ENCODE measurements around the gene COL6A1.

The COL6A1 gene

GRCh38 chr21:45976701-45977311, 4.8 kb upstream of the COL6A1 start:
- Histone ChIP-seq H3K4me3 (ENCODE audit: low read length) (peak overlapping the region; percentile 31), H3K36me3 (ENCODE audit: insufficient read depth, low read length) (no peaks in the 10 kb centered on the region), H3K9ac (ENCODE audit: low read depth, low read length) (no peak overlapping the region), H3K4me1 (ENCODE audit: insufficient read depth, low read length) (peaks cover 12% of the 10 kb centered on the region; the same call in 1 of the 2 replicates), H3K27me3 (ENCODE audit: insufficient read depth, low read length) (peaks cover 65% of the 10 kb centered on the region), H3K9me3 (ENCODE audit: insufficient read depth, low read depth, low read length) (no peaks in the 10 kb centered on the region), H3K27ac (ENCODE audit: low read depth, low read length) (peak overlapping the region; percentile 19; the same call in 1 of the 2 replicates)
- 4% methylated on average over 10 of the region's 11 CpGs for WGBS

- Histone ChIP-seq H3K9ac (ENCODE audit: low read depth, low read length) (no peak overlapping the region), H3K4me1 (ENCODE audit: insufficient read depth, low read length) (peaks cover 12% of the 10 kb centered on the region; the same call in 1 of the 2 replicates), H3K4me3 (ENCODE audit: low read length) (0 out of 2 replicates have a peak overlapping the region, but pooled peaks have one; percentile 23), H3K9me3 (ENCODE audit: insufficient read depth, low read depth, low read length) (no peaks in the 10 kb centered on the region), H3K36me3 (ENCODE audit: insufficient read depth, low read length) (no peaks in the 10 kb centered on the region), H3K27ac (ENCODE audit: low read depth, low read length) (peak overlapping the region; percentile 63; the same call in 1 of the 2 replicates), H3K27me3 (ENCODE audit: insufficient read depth, low read length) (peaks cover 65% of the 10 kb centered on the region)
- WGBS: 6% methylated on average over 5 of the region's 5 CpGs
Measured at GRCh38 chr21:45977396-45977795, 4.2 kb upstream of the COL6A1 start.

DNA sequence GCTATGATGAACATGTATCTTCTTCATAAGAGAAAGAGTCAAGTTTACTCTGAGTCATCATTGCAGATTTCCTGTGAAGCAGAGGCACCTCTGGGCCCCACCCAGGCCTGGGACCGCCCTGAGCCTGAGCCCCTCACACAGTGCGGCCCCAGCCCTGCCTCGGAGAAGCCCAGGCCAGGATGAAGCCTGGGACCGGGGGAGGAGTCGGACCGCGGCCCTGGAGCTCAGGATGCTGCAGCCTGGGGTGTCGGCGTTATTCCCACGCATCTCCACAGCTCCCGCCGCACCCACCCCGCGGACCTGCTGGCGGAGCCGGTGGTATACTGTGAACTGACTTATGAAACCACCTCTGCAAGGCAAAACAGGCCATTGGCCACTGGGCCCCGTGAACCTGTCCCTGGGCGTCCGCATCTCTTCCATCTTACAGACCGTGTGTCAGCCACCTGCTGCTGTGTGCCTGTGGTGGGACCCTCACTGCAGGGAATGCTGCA, 2.4 kb upstream of the COL6A1 start:
- no peak overlapping the region for H3K4me3 ChIP-seq (ENCODE audit: low read length)
- 0 out of 2 replicates have a peak, but pooled peaks cover 1% of the 10 kb centered on the region for H3K36me3 ChIP-seq (ENCODE audit: insufficient read depth, low read length)
- WGBS: 60% methylated on average over 20 of the region's 20 CpGs
- no peaks in the 10 kb centered on the region for H3K9me3 ChIP-seq (ENCODE audit: insufficient read depth, low read depth, low read length)
- H3K27me3 ChIP-seq (ENCODE audit: insufficient read depth, low read length): peaks cover 56% of the 10 kb centered on the region
- H3K27ac ChIP-seq (ENCODE audit: low read depth, low read length): no peak overlapping the region
- peaks cover 12% of the 10 kb centered on the region; the same call in 1 of the 2 replicates for H3K4me1 ChIP-seq (ENCODE audit: insufficient read depth, low read length)
- no peak overlapping the region for H3K9ac ChIP-seq (ENCODE audit: low read depth, low read length)

DNA sequence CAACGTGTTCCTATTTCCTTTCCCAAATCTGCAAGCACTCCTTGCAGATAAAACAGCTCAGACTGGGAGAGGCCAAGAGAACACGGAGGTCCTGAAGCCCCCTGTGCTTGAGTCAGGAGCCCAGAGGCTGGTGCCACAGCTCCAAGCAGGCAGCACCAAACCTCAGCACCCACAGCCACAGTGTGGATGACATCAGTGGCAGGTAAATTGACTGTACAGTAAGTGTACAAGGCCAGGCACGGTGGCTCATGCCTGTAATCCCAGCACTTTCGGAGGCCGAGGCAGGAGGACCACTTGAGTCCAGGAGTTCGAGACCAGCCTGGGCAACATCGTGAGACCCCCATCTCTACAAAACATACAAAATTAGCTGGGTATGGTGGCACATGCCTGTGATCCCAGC, 1.9 kb upstream of the COL6A1 start:
- H3K27ac ChIP-seq (ENCODE audit: low read depth, low read length): no peak overlapping the region
- peaks cover 9% of the 10 kb centered on the region; the same call in 1 of the 2 replicates for H3K4me1 ChIP-seq (ENCODE audit: insufficient read depth, low read length)
- no peaks in the 10 kb centered on the region for H3K9me3 ChIP-seq (ENCODE audit: insufficient read depth, low read depth, low read length)
- H3K4me3 ChIP-seq (ENCODE audit: low read length): no peak overlapping the region
- peaks cover 53% of the 10 kb centered on the region for H3K27me3 ChIP-seq (ENCODE audit: insufficient read depth, low read length)
- H3K36me3 ChIP-seq (ENCODE audit: insufficient read depth, low read length): peaks cover 6% of the 10 kb centered on the region; the same call in 1 of the 2 replicates
- 86% methylated on average over 7 of the region's 7 CpGs for WGBS
- H3K9ac ChIP-seq (ENCODE audit: low read depth, low read length): no peak overlapping the region

GRCh38 chr21:45980271-45980670, 1.3 kb upstream of the COL6A1 start:
- Histone ChIP-seq H3K4me1 (ENCODE audit: insufficient read depth, low read length) (peaks cover 6% of the 10 kb centered on the region; the same call in 1 of the 2 replicates), H3K27ac (ENCODE audit: low read depth, low read length) (no peak overlapping the region), H3K9ac (ENCODE audit: low read depth, low read length) (no peak overlapping the region), H3K4me3 (ENCODE audit: low read length) (no peak overlapping the region), H3K9me3 (ENCODE audit: insufficient read depth, low read depth, low read length) (no peaks in the 10 kb centered on the region), H3K27me3 (ENCODE audit: insufficient read depth, low read length) (peaks cover 53% of the 10 kb centered on the region), H3K36me3 (ENCODE audit: insufficient read depth, low read length) (peaks cover 12% of the 10 kb centered on the region)
- 79% methylated on average over 2 of the region's 2 CpGs for WGBS

DNA sequence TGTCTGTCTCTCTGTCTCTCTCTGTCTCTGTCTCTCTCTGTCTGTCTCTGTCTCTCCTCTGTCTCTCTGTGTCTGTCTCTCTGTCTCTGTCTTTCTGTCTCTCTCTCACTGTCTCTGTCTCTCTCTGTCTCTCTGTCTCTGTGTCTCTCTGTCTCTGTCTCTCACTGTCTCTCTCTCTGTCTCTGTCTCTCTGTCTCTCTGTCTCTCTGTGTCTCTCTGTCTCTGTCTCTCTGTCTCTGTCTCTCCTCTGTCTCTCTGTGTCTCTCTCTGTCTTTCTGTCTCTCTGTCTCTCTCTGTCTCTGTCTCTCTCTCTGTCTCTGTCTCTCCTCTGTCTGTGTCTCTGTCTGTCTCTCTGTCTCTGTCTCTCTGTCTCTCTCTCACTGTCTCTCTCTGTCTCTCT, 873 bp upstream of the COL6A1 start:
- H3K9ac ChIP-seq (ENCODE audit: low read depth, low read length): no peak overlapping the region
- peak overlapping the region; percentile 51 for H3K4me3 ChIP-seq (ENCODE audit: low read length)
- H3K27ac ChIP-seq (ENCODE audit: low read depth, low read length): no peak overlapping the region
- H3K4me1 ChIP-seq (ENCODE audit: insufficient read depth, low read length): peaks cover 5% of the 10 kb centered on the region; the same call in 1 of the 2 replicates
- H3K36me3 ChIP-seq (ENCODE audit: insufficient read depth, low read length): peaks cover 16% of the 10 kb centered on the region
- H3K27me3 ChIP-seq (ENCODE audit: insufficient read depth, low read length): peaks cover 51% of the 10 kb centered on the region
- H3K9me3 ChIP-seq (ENCODE audit: insufficient read depth, low read depth, low read length): no peaks in the 10 kb centered on the region

DNA sequence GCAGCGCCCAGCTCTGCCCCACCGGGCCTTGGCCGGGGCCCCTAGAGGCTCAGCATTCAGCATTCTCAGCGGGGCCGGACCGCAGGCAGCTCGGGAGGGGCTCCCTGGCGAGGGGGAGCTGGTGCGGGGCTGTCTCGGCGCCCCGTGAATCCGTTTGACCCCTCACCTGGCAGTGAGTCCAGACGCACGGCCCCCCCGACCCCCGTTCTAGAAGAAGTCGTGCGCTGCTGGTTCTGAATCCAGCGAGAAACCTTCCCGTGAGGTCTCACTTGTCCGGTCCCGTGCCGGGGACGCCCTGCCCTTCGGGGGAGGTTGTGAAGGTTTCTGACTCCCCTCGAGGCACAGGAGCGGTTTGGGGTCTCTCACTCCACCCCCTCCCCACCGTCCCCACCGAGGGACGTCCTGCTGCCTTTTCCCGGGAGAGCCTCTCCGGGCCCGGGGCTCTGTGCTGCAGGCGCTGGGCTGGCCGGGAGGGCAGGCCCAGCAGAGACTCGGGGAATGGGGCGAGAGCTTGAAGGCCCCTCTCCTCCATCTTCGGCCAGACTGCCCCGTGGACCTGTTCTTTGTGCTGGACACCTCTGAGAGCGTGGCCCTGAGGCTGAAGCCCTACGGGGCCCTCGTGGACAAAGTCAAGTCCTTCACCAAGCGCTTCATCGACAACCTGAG, 655 bp downstream of the COL6A1 start:
- H3K4me3 ChIP-seq (ENCODE audit: low read length): peak overlapping the region; percentile 75
- peaks cover 30% of the 10 kb centered on the region for H3K36me3 ChIP-seq (ENCODE audit: insufficient read depth, low read length)
- 3% methylated on average over 44 of the region's 45 CpGs for WGBS
- H3K9ac ChIP-seq (ENCODE audit: low read depth, low read length): peak overlapping the region; percentile 73
- no peak overlapping the region for H3K27ac ChIP-seq (ENCODE audit: low read depth, low read length)
- peaks cover 41% of the 10 kb centered on the region for H3K27me3 ChIP-seq (ENCODE audit: insufficient read depth, low read length)
- peaks cover 5% of the 10 kb centered on the region; the same call in 1 of the 2 replicates for H3K4me1 ChIP-seq (ENCODE audit: insufficient read depth, low read length)
- H3K9me3 ChIP-seq (ENCODE audit: insufficient read depth, low read depth, low read length): no peaks in the 10 kb centered on the region

DNA sequence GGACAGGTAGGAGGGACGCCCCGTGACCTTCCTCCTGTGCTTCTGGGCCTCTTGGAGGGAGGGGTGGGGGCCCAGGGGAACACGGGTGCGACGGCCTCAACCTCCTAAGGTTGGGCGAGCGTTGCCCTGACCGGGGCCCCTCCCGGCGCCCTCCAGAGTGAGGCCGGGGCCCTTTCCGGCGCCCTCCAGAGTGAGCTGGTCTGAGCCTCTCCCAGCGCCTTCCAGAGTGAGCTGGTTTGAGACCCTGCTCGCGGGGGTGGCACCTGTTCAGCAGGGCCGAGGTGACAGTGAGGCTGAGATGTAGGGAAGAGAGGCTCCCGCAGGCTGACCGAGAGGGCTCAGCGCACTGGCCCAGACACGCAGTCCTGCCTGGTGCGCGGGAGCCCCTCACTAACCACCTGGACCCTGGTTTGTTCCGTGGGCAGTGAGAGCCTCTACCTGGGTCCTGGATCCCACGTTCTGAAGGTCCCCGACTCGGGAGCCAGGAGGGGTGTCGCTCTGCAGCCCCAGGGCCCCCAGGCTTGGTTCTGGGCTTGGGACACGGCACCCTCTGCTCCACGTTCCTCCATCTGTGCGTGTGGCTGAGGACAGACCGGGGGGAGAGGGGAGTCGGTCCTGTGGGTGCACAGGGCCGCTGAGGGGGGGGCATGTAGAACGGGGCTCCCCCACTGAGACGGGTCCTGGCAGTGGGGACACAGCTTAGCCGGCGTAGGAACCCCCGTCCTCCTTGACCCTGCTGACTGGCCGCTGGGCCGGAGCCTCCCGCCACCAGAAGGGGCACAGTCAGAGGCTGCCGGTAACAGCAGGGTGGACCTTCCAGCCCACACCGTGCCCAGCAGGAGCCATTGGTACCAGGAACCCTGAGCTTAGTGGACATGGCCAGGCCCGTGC, 1.4 kb downstream of the COL6A1 start:
- 34% methylated on average over 45 of the region's 45 CpGs for WGBS
- H3K9ac ChIP-seq (ENCODE audit: low read depth, low read length): peak overlapping the region; percentile 73; the same call in 1 of the 2 replicates
- no peaks in the 10 kb centered on the region for H3K9me3 ChIP-seq (ENCODE audit: insufficient read depth, low read depth, low read length)
- H3K4me1 ChIP-seq (ENCODE audit: insufficient read depth, low read length): peaks cover 5% of the 10 kb centered on the region; the same call in 1 of the 2 replicates
- no peak overlapping the region for H3K27ac ChIP-seq (ENCODE audit: low read depth, low read length)
- peaks cover 33% of the 10 kb centered on the region for H3K36me3 ChIP-seq (ENCODE audit: insufficient read depth, low read length)
- H3K4me3 ChIP-seq (ENCODE audit: low read length): peak overlapping the region; percentile 75
- peaks cover 41% of the 10 kb centered on the region for H3K27me3 ChIP-seq (ENCODE audit: insufficient read depth, low read length)

GRCh38 chr21:45983649-45983965, 2.0 kb downstream of the COL6A1 start:
- no peak overlapping the region for H3K9ac ChIP-seq (ENCODE audit: low read depth, low read length)
- H3K27ac ChIP-seq (ENCODE audit: low read depth, low read length): no peak overlapping the region
- H3K4me1 ChIP-seq (ENCODE audit: insufficient read depth, low read length): peaks cover 5% of the 10 kb centered on the region; the same call in 1 of the 2 replicates
- WGBS: 92% methylated on average over 10 of the region's 13 CpGs
- H3K4me3 ChIP-seq (ENCODE audit: low read length): no peak overlapping the region; the same call in 1 of the 2 replicates
- peaks cover 33% of the 10 kb centered on the region for H3K36me3 ChIP-seq (ENCODE audit: insufficient read depth, low read length)
- no peaks in the 10 kb centered on the region for H3K9me3 ChIP-seq (ENCODE audit: insufficient read depth, low read depth, low read length)
- H3K27me3 ChIP-seq (ENCODE audit: insufficient read depth, low read length): peaks cover 41% of the 10 kb centered on the region

- H3K9ac ChIP-seq (ENCODE audit: low read depth, low read length): no peak overlapping the region
- no peaks in the 10 kb centered on the region for H3K9me3 ChIP-seq (ENCODE audit: insufficient read depth, low read depth, low read length)
- peaks cover 35% of the 10 kb centered on the region for H3K36me3 ChIP-seq (ENCODE audit: insufficient read depth, low read length)
- no peak overlapping the region for H3K4me3 ChIP-seq (ENCODE audit: low read length)
- WGBS: 96% methylated on average over 38 of the region's 38 CpGs
- peaks cover 41% of the 10 kb centered on the region for H3K27me3 ChIP-seq (ENCODE audit: insufficient read depth, low read length)
- H3K4me1 ChIP-seq (ENCODE audit: insufficient read depth, low read length): peaks cover 3% of the 10 kb centered on the region; the same call in 1 of the 2 replicates
- H3K27ac ChIP-seq (ENCODE audit: low read depth, low read length): no peak overlapping the region
Measured at GRCh38 chr21:45983981-45984551, 2.5 kb downstream of the COL6A1 start.

All from HUES64 (cell line).